ENCODE data around the gene BMPER.

Gene BMPER

GRCh38 chr7:34104992-34105391 is 199.7 kb downstream of the BMPER start:
- no peak for DNase-seq

GRCh38 chr7:34107276-34107675 is 201.9 kb downstream of the BMPER start:
- DNase-seq: no peak

DNA sequence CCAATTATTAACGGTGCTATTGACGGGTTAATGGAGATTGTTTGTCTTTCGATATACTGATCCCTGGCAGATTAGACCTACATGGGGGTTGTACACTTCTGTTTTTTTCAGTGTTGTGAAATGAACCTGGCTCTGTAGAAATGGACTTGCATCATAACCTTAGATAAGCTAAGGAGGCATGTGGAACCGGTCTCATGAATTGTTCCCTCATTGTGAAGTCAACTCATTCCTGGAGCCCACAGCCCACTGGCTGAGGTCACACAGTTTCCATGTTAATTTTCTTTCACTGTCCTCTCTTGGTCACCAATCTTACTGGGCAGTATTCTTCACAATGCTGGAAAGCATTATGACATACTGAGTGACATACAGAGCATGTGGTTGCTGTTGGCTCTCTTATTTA is 202.8 kb downstream of the BMPER start:
- no peak for DNase-seq

GRCh38 chr7:34109936-34110780 is 204.8 kb downstream of the BMPER start:
- no peak for DNase-seq

- no peak for DNase-seq
Measured at GRCh38 chr7:34111031-34111430, 205.7 kb downstream of the BMPER start.

DNA sequence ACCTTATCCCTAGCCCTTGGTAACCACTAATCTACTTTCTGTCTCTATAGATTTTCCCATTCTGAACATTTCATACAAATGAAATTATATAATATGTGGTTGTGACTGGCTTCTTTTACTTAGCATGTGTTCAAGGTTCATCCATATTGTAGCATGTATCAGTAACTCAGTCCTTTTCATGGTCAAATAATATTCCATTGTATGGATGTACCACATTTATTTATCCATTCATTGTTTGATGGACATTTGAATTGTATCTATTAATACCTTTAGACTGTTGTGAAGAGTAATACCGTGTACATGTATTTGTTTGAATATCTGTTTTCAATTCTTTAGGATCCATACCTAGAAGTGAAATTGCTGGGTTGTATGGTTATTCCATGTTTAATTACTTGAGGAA is 210.2 kb downstream of the BMPER start:
- no peak for DNase-seq

DNA sequence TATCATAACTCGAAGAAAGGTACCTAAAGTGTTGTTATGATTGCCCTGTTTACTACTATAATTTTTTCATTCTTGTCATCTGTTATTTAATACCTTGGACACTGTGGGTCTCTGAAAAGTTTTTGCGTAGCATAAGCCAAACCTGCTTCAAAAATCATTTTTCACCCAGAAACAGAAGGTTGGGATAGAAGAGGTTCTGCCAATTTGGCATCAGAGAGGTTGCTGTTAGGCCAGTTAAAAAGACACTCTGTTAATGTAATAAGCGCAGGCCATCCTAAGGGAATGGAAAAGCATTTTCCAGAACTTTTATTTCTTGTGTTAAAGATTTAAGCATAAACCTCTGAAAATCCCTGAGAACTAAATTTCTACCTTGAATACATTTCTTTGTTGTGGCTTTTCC is 212.2 kb downstream of the BMPER start:
- DNase-seq: no peak

DNA sequence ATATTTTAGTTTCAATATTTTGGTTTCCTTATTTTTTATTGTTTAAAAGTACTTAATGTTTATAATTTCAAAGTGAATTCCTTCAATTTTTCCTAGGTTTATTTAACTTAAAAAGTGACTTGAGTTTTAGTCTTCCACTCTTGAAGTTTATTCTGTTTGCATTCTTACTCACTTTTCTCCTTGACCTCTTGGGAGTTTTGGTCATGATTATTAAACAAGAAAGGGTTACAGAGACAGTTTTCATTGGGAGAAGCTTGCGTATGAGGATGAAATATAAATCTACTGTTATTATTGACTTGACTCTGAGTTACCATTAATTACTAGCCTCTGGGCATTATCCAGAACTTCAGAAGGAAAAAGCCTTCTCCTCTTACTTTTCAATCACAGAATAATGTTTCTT is 216.0 kb downstream of the BMPER start:
- DNase-seq: no peak

GRCh38 chr7:34123316-34123715 is 218.0 kb downstream of the BMPER start:
- no peak for DNase-seq

DNA sequence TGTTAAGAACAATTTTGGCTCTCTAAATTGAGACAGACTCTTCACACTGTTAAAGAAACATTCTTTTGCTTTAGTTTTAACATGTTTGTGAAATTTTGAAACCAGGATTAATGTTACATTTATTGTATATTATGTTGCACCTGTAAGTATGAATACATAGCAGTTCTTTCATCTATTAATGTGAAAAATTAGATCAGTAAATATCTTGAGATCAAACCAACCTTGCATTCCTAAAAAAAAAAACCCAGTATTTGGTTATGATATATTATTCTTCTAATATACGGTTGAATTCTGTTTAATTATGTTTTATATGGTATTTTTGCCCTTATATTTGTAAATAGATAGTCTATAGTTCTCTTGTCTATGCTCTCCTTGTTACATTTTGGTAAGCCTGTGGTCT is 219.4 kb downstream of the BMPER start:
- no peak for DNase-seq

- no peak for DNase-seq
Measured at GRCh38 chr7:34128762-34129161, 223.4 kb downstream of the BMPER start.

- DNase-seq: no peak
Measured at GRCh38 chr7:34130558-34131295, 225.4 kb downstream of the BMPER start.

- no peak for DNase-seq
Measured at GRCh38 chr7:34131371-34131770, 226.0 kb downstream of the BMPER start.

DNA sequence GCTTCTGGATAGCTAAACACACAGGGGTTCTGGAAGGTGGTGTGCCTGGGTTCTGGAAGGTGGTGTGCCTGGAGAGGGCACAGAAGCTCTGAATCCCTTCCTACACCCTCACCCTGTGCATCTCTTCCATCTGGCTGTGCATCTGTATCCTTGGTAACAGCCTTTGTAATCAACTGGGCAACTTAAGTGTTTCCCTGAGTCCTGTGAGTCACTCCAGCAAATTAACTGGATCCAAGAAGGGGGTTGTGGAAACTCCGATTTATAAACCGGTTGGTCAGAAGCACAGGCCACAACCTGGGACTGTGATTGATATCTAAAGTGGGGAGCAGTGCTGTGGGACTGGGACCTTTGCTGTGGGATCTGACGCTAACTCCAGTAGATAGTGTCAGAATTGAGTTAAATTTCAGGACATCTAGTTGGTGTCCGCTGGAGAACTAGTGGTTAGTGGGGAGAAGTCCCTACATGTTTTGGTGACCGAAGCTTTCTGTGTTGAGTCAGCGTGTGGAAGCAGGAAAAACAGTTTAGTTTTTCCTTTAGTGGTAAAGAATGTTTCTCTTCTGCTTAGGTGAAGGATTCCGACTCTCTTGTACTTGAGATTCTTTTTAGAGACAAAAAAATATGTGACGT is 228.1 kb downstream of the BMPER start:
- no peak for DNase-seq

- no peak for DNase-seq
Measured at GRCh38 chr7:34133983-34134782, 228.8 kb downstream of the BMPER start.

- DNase-seq: no peak
Measured at GRCh38 chr7:34135924-34136323, 230.6 kb downstream of the BMPER start.

DNA sequence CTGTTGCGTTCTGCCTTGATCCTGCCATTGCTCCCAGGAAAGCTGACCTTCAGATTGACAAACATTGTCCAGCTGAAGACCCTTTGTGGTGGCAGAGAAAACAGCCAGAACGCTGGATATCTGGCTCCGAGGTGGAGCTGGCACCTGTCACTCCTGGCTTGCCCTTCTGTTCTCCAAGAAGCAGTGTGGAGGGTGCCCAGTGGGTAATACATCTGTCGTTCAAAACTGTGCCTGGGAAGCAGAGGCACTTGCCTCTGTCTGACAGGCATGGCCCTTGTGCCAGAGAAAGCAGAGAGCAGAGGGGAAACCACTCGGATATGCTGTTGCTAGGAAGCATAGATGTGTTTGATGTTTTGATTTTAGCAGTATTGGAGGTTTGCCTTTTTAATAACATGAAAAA is 231.4 kb downstream of the BMPER start:
- no peak for DNase-seq

GRCh38 chr7:34137176-34137575 is 231.8 kb downstream of the BMPER start:
- DNase-seq: no peak

DNA sequence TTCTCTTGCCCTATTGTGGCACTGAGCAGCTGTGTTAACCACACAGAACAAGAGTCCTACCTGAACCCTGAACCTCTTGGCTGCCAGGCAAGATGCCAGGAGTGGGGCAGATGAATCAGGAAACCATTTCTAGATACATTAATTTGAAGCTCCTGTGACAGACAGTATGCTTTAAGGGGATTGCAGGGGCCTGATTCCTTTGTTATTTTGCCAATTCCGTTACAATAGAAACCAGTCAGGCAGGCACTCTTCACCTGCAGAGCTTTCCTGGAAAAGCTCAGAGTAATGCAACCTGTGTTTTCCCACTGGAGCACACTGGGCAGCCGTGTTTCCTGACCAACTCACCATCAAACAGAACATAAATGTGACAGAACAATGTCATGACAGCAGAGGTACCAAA is 233.1 kb downstream of the BMPER start:
- no peak for DNase-seq

DNA sequence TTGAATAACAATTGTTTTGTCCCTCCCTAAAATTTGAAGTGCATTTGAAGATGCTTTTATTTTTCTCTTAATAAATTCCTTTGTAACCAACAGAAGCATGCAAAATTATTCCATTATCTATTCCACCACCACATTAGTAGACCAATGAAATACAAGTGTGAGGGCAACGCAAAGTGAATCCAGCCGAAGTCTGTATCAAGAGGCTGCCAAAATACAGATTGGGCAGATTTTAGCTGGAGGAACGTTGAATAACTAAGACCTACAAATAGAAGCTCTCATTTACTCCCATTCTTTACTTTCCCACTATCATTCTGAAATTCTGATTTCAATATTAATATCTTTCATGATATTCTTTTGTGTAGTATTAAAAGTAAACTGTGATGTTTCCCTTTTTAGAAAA is 233.7 kb downstream of the BMPER start:
- no peak for DNase-seq

DNA sequence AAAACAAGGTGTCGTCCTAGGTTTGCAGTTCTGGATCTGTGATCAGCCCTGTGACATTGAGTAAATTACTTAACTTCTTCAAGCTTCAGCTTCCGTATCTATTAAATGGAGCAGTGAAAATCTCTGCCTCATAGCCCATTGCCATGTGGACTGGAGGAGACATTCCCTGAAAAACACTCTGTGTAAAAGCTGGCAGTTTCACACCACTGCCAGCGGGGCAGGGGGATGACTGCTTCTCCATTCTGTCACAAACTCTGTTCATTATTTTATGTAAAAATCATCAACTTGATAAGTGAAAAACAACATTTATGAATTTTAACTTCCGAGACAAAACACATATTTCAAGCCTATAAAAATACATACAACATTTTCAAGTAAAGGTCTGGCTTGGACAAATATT is 234.7 kb downstream of the BMPER start:
- DNase-seq: no peak

DNA sequence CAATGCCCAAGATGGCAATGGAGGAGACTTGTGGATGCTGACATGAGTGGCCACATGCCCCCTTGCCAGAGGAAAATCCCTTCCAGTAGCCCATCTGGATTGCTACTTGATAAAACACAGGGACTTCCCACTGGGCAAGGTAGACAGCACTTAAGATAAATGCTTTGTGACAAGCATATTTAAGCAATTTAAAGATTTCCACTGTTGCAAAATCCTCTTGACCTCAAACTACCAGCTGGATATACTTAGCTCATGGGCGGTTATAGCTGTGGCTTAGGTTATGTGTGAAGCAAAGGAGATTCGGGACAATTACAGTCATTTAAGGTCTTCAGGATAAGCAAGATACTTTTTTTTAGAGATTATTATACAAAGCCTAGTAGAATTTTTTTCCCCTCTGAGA is 238.1 kb downstream of the BMPER start:
- no peak for DNase-seq

- no peak for DNase-seq
Measured at GRCh38 chr7:34145603-34146002, 240.3 kb downstream of the BMPER start.

Measured in CD4-positive, alpha-beta T cell treated with Interleukin-17A for 4 hours (primary cell).